NCI-H1048 (cell line): Measurements from ENCODE around the gene LAMC3.

ENCODE experiments used
- DNase-seq: peaks from one replicate; lab custom pipeline; 2025; lab: John Stamatoyannopoulos, UW

The LAMC3 gene

GRCh38 chr9:131045300-131046092, 36.5 kb downstream of the LAMC3 start:
- DNase-seq = no peak

- DNase-seq = no peak
Observed at GRCh38 chr9:131046093-131046380, 37.1 kb downstream of the LAMC3 start.

- no peak for DNase-seq
Observed at GRCh38 chr9:131046581-131047202, 37.7 kb downstream of the LAMC3 start.

- no peak for DNase-seq
Observed at GRCh38 chr9:131048332-131048731, 39.4 kb downstream of the LAMC3 start.

GRCh38 chr9:131048820-131049219, 39.8 kb downstream of the LAMC3 start:
- no peak for DNase-seq

- DNase-seq = no peak
Observed at GRCh38 chr9:131049829-131050715, 41.1 kb downstream of the LAMC3 start.

- no peak for DNase-seq
Observed at GRCh38 chr9:131050831-131051230, 41.9 kb downstream of the LAMC3 start.

GRCh38 chr9:131051592-131052517, 42.9 kb downstream of the LAMC3 start:
- DNase-seq = no peak

GRCh38 chr9:131053896-131054295, 44.9 kb downstream of the LAMC3 start:
- no peak for DNase-seq

GRCh38 chr9:131056781-131057506, 48.0 kb downstream of the LAMC3 start:
- no peak for DNase-seq

- DNase-seq = no peak
Observed at GRCh38 chr9:131060900-131061630, 52.1 kb downstream of the LAMC3 start.

GRCh38 chr9:131062969-131063368, 54.0 kb downstream of the LAMC3 start:
- no peak for DNase-seq

- DNase-seq = no peak
Observed at GRCh38 chr9:131065599-131065998, 56.6 kb downstream of the LAMC3 start.

GRCh38 chr9:131067625-131068024, 58.7 kb downstream of the LAMC3 start:
- DNase-seq = no peak

GRCh38 chr9:131068076-131068816, 59.3 kb downstream of the LAMC3 start:
- no peak for DNase-seq

- DNase-seq = no peak
Observed at GRCh38 chr9:131069699-131070098, 60.7 kb downstream of the LAMC3 start.

GRCh38 chr9:131072107-131072870, 63.3 kb downstream of the LAMC3 start:
- DNase-seq = no peak

GRCh38 chr9:131072871-131073237, 63.9 kb downstream of the LAMC3 start:
- DNase-seq = no peak
